ENCODE results near the gene SETD5. TPM values are rescaled to one million over a fixed set of nuclear protein-coding genes. Genes with fewer than 3 reads are reported as not detected.

Gene SETD5
- total and polyA plus RNA-seq, 2 of the 8 experiments (the other 6 are each of a cell fraction or from before 2014, with no cell fraction given), result 108 to 234 TPM

GRCh38 chr3:9514306-9514705 lies 116.9 kb downstream of the SETD5 start:
- Histone ChIP-seq H3K56ac (replicated peaks; ENCODE audit: insufficient read length, low read depth, low read length) (no peak overlapping the region), H3K9ac (replicated peaks in 1 of 4; ENCODE audit: extremely low read depth in 1 of 4, low read depth in 3 of 4, low read length in 3 of 4) (no peak overlapping the region), H3K36me3 (ENCODE audit: control insufficient read depth in 2 of 4, insufficient read depth in 4 of 4, low read length in 3 of 4) (no peaks in the 10 kb centered on the region), H4K20me1 (replicated peaks in 1 of 2; ENCODE audit: control insufficient read depth in 1 of 2, insufficient read depth in 2 of 2, low read length in 2 of 2) (peaks cover 2 to 3% of the 10 kb centered on the region in 2 experiments), H4K8ac (ENCODE audit: extremely low read depth, insufficient read depth, low read length) (no peak overlapping the region), H3K27ac (ENCODE audit: low read depth, low read length) (no peak overlapping the region), H2BK5ac (ENCODE audit: low read depth, low read length) (no peak overlapping the region), H2AFZ (ENCODE audit: low read length) (no peak overlapping the region), H3K23me2 (ENCODE audit: low read depth, low read length) (no peaks in the 10 kb centered on the region), H2AK5ac (ENCODE audit: low read depth, low read length) (no peak overlapping the region), H2BK120ac (replicated peaks; ENCODE audit: low read depth, low read length) (no peak overlapping the region), H4K91ac (replicated peaks; ENCODE audit: insufficient read length, low read length) (no peak overlapping the region), H3K14ac (ENCODE audit: insufficient read length) (no peak overlapping the region), H3K4me3 (ENCODE audit: extremely low read depth in 1 of 4, insufficient read depth in 2 of 4, low read depth in 3 of 4, low read length in 4 of 4) (no peak overlapping the region), H3K79me2 (ENCODE audit: control insufficient read depth in 1 of 2, insufficient read depth in 2 of 2, low read length in 2 of 2) (no peaks in the 10 kb centered on the region), H3K9me3 (ENCODE audit: insufficient read depth in 2 of 2, low read depth in 1 of 2, low read length in 1 of 2) (no peaks in the 10 kb centered on the region), H2BK20ac (ENCODE audit: low read length) (no peak overlapping the region), H3K79me1 (ENCODE audit: low read depth, low read length) (no peaks in the 10 kb centered on the region), H3K4me2 (ENCODE audit: insufficient read depth in 1 of 2, low read depth in 2 of 2, low read length in 2 of 2) (no peak overlapping the region), H2BK12ac (ENCODE audit: low read depth, low read length) (no peak overlapping the region), H3K27me3 (replicated peaks in 1 of 4; ENCODE audit: control insufficient read depth in 3 of 4, extremely low read depth in 1 of 4, insufficient read depth in 3 of 4, low read length in 3 of 4) (peaks cover 0 to 9% (median 6%) of the 10 kb centered on the region in 4 experiments; a peak in 4 of 7 replicates), H3K4ac (replicated peaks; ENCODE audit: insufficient read length, low read depth, low read length) (no peak overlapping the region), H2BK15ac (ENCODE audit: low read length) (no peak overlapping the region), H4K5ac (ENCODE audit: insufficient read length, low read depth, low read length) (no peak overlapping the region), H3K18ac (ENCODE audit: extremely low read depth, low read length) (no peak overlapping the region), H3K23ac (ENCODE audit: insufficient read length) (no peak overlapping the region), H3K4me1 (replicated peaks in 1 of 4; ENCODE audit: control insufficient read depth in 3 of 4, insufficient read depth in 4 of 4, low read length in 3 of 4) (no peaks in the 10 kb centered on the region)
- CTCF ChIA-PET (ENCODE audit: partially characterized antibody), result interaction anchor here (0.8 to 1.3 kb wide), 2 partner anchors 125 to 213 kb away, joined by 3 read pairs; no protein-coding TSS in a partner anchor
- FAIRE-seq, result no peak
- no peak for DNase-seq (ENCODE audit: low read depth in 1 of 2, low spot score in 2 of 2)
- POLR2A ChIA-PET (ENCODE audit: partially characterized antibody), result interaction anchor here (0.5 kb wide), 1 partner anchor 109 kb away, joined by 3 read pairs; no protein-coding TSS in a partner anchor
- TF ChIP-seq E2F6 (IDR thresholded peaks at IDR 0.05) (no peak), RAD21 (IDR thresholded peaks at IDR 0.05 in 1 of 2, conservative IDR thresholded peaks at IDR 0.05 in 1 of 2; ENCODE audit: low read depth in 2 of 2, low read length in 2 of 2) (no peak), NRF1 (IDR thresholded peaks at IDR 0.05; ENCODE audit: low read depth, low read length) (no peak), KDM1A (IDR thresholded peaks at IDR 0.05; ENCODE audit: borderline replicate concordance, low read length) (no peak)
- 77% methylated on average over 4 of the region's 4 CpGs; no CpG with 5 or more reads in 1 of the 2 experiments for WGBS, 2 experiments (ENCODE audit: extremely low coverage in 1 of 2, insufficient coverage in 1 of 2, insufficient read length in 1 of 2, insufficient replicate concordance in 2 of 2, low coverage in 1 of 2, low lambda C conversion rate in 2 of 2, missing lambda C conversion rate in 1 of 2)

Data from H1 (cell line).